ENCODE data around the gene PTPRD. TPM values are rescaled to one million over a fixed set of nuclear protein-coding genes. Genes with fewer than 3 reads are reported as not detected.

The PTPRD gene
- total RNA-seq, 1 donor from 2014 or later, result 15.6 TPM

- no peaks in the 10 kb centered on the region for H3K27me3 ChIP-seq (ENCODE audit: low read depth)
- no peak for DNase-seq
- no peak for TF ChIP-seq CTCF (IDR thresholded peaks at IDR 0.05; ENCODE audit: borderline replicate concordance)
- H3K36me3 ChIP-seq, result no peaks in the 10 kb centered on the region
- no peaks in the 10 kb centered on the region for H3K4me1 ChIP-seq
- no peaks in the 10 kb centered on the region for H3K9me3 ChIP-seq (replicated peaks)
- intact Hi-C loops (cut with micrococcal nuclease), result no loop called here
- no peak overlapping the region for H3K27ac ChIP-seq (replicated peaks)
- H3K4me3 ChIP-seq, result no peak overlapping the region
Measured at GRCh38 chr9:8555762-8556500, 2056.9 kb downstream of the PTPRD start.

GRCh38 chr9:8553444-8553843 is 2059.4 kb downstream of the PTPRD start:
- Histone ChIP-seq H3K4me3 (no peak overlapping the region), H3K27me3 (ENCODE audit: low read depth) (no peaks in the 10 kb centered on the region), H3K27ac (replicated peaks) (no peak overlapping the region), H3K4me1 (no peaks in the 10 kb centered on the region), H3K36me3 (no peaks in the 10 kb centered on the region), H3K9me3 (replicated peaks) (no peaks in the 10 kb centered on the region)
- DNase-seq, result no peak
- no peak for TF ChIP-seq CTCF (IDR thresholded peaks at IDR 0.05; ENCODE audit: borderline replicate concordance)
- intact Hi-C loops (cut with micrococcal nuclease), result no loop called here

- TF ChIP-seq CTCF (IDR thresholded peaks at IDR 0.05; ENCODE audit: borderline replicate concordance), result no peak
Measured at GRCh38 chr9:8552732-8553131, 2060.1 kb downstream of the PTPRD start.

GRCh38 chr9:8549214-8549613 is 2063.6 kb downstream of the PTPRD start:
- no peak overlapping the region for H3K4me3 ChIP-seq
- H3K9me3 ChIP-seq (replicated peaks), result no peaks in the 10 kb centered on the region
- no peak for DNase-seq
- H3K27ac ChIP-seq (replicated peaks), result no peak overlapping the region
- H3K4me1 ChIP-seq, result no peaks in the 10 kb centered on the region
- H3K36me3 ChIP-seq, result no peaks in the 10 kb centered on the region
- intact Hi-C loops (cut with micrococcal nuclease), result no loop called here
- TF ChIP-seq CTCF (IDR thresholded peaks at IDR 0.05; ENCODE audit: borderline replicate concordance), result no peak
- H3K27me3 ChIP-seq (ENCODE audit: low read depth), result no peaks in the 10 kb centered on the region

More at GRCh38 chr9:8552732-8553131, 2060.1 kb downstream of the PTPRD start:
- no peak for DNase-seq
- Histone ChIP-seq H3K36me3 (no peaks in the 10 kb centered on the region), H3K27me3 (ENCODE audit: low read depth) (no peaks in the 10 kb centered on the region), H3K27ac (replicated peaks) (no peak overlapping the region), H3K9me3 (replicated peaks) (no peaks in the 10 kb centered on the region), H3K4me3 (no peak overlapping the region), H3K4me1 (no peaks in the 10 kb centered on the region)
- intact Hi-C loops (cut with micrococcal nuclease), result no loop called here

GRCh38 chr9:8543219-8543618 is 2069.6 kb downstream of the PTPRD start:
- Histone ChIP-seq H3K9me3 (replicated peaks) (peaks cover 5% of the 10 kb centered on the region), H3K27me3 (ENCODE audit: low read depth) (no peaks in the 10 kb centered on the region), H3K4me1 (no peaks in the 10 kb centered on the region), H3K4me3 (no peak overlapping the region), H3K36me3 (no peaks in the 10 kb centered on the region), H3K27ac (replicated peaks) (no peak overlapping the region)
- no peak for DNase-seq
- no peak for TF ChIP-seq CTCF (IDR thresholded peaks at IDR 0.05; ENCODE audit: borderline replicate concordance)
- intact Hi-C loops (cut with micrococcal nuclease), result no loop called here
